Measurements from ENCODE around the gene SELP. TPM values are rescaled to one million over a fixed set of nuclear protein-coding genes. Genes with fewer than 3 reads are reported as not detected.
A peak's percentile ranks its signal among the peaks of the same experiment; 100 is the strongest.

SELP gene
- polyA plus RNA-seq, 1 experiment, result not detected

DNA sequence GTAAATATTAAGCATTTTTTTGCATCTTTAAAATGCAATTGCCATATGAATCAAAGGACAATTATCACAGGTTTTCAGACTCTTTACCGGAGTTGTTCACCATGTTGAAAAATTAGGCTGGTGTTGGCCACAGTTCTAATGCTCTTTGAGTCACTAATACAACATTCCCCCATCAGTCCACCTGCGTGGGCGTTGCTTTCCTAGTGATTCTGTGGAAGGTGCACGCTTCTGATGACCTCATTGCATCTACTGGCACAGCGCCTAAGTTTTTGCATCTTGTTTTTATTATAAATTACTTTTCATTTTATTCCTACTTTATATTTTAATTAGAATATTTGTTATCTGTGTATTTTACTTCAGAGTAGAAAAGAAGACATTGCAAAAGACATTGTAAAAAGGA lies 39.0 kb downstream of the SELP start:
- ChIA-PET CTCF (no interaction called here), POLR2A (no interaction called here)
- TF ChIP-seq, protein P1, sequence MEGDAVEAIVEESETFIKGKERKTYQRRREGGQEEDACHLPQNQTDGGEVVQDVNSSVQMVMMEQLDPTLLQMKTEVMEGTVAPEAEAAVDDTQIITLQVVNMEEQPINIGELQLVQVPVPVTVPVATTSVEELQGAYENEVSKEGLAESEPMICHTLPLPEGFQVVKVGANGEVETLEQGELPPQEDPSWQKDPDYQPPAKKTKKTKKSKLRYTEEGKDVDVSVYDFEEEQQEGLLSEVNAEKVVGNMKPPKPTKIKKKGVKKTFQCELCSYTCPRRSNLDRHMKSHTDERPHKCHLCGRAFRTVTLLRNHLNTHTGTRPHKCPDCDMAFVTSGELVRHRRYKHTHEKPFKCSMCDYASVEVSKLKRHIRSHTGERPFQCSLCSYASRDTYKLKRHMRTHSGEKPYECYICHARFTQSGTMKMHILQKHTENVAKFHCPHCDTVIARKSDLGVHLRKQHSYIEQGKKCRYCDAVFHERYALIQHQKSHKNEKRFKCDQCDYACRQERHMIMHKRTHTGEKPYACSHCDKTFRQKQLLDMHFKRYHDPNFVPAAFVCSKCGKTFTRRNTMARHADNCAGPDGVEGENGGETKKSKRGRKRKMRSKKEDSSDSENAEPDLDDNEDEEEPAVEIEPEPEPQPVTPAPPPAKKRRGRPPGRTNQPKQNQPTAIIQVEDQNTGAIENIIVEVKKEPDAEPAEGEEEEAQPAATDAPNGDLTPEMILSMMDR (IDR thresholded peaks at IDR 0.05; ENCODE audit: low read depth, low read length), result no peak
- Histone ChIP-seq H3K9me3 (ENCODE audit: control insufficient read depth, insufficient read depth, low read length) (no peaks in the 10 kb centered on the region), H3K27me3 (ENCODE audit: control insufficient read depth, insufficient read depth, low read length) (peaks cover 2% of the 10 kb centered on the region), H3K27ac (ENCODE audit: low read depth, low read length) (no peak overlapping the region), H3K4me3 (ENCODE audit: low read depth, low read length) (no peak overlapping the region)
- DNase-seq (ENCODE audit: low read depth, low spot score), result no peak

GRCh38 chr1:169588785-169589485 lies 41.0 kb downstream of the SELP start:
- no peak overlapping the region for H3K4me3 ChIP-seq (ENCODE audit: low read depth, low read length)
- peaks cover 2% of the 10 kb centered on the region for H3K27me3 ChIP-seq (ENCODE audit: control insufficient read depth, insufficient read depth, low read length)
- CTCF ChIA-PET, result no interaction called here
- no peak overlapping the region for H3K27ac ChIP-seq (ENCODE audit: low read depth, low read length)
- no peaks in the 10 kb centered on the region for H3K9me3 ChIP-seq (ENCODE audit: control insufficient read depth, insufficient read depth, low read length)
- POLR2A ChIA-PET, result no interaction called here
- TF ChIP-seq, protein P1 (IDR thresholded peaks at IDR 0.05; ENCODE audit: low read depth, low read length), result no peak
- no peak for DNase-seq (ENCODE audit: low read depth, low spot score)

GRCh38 chr1:169588112-169588511 lies 41.8 kb downstream of the SELP start:
- TF ChIP-seq, protein P1 (IDR thresholded peaks at IDR 0.05; ENCODE audit: low read depth, low read length), result no peak
- H3K27ac ChIP-seq (ENCODE audit: low read depth, low read length), result no peak overlapping the region
- ChIA-PET POLR2A (no interaction called here), CTCF (no interaction called here)
- peaks cover 2% of the 10 kb centered on the region for H3K27me3 ChIP-seq (ENCODE audit: control insufficient read depth, insufficient read depth, low read length)
- no peak overlapping the region for H3K4me3 ChIP-seq (ENCODE audit: low read depth, low read length)
- no peaks in the 10 kb centered on the region for H3K9me3 ChIP-seq (ENCODE audit: control insufficient read depth, insufficient read depth, low read length)
- no peak for DNase-seq (ENCODE audit: low read depth, low spot score)

- Histone ChIP-seq H3K9me3 (ENCODE audit: control insufficient read depth, insufficient read depth, low read length) (no peaks in the 10 kb centered on the region), H3K27me3 (ENCODE audit: control insufficient read depth, insufficient read depth, low read length) (peaks cover 2% of the 10 kb centered on the region), H3K27ac (ENCODE audit: low read depth, low read length) (no peak within 1 kb of the TSS), H3K4me3 (ENCODE audit: low read depth, low read length) (no peak within 1 kb of the TSS)
- peak; percentile 10 for DNase-seq (ENCODE audit: low read depth, low spot score)
- TF ChIP-seq, protein P1 (IDR thresholded peaks at IDR 0.05; ENCODE audit: low read depth, low read length), result peak; percentile 50
- ChIA-PET CTCF (interaction anchor here (0.5 to 1.5 kb wide), 5 partner anchors 9 to 224 kb away, joined by 3 to 5 read pairs (median 4); no protein-coding TSS in a partner anchor), POLR2A (no interaction called here)
Measured at GRCh38 chr1:169586395-169587255, 43.3 kb downstream of the SELP start, which contains the start of gene F5. Gene F5 (minus strand): TSS chr1:169586481. CDS start chr1:169586386, 95 bp downstream.

DNA sequence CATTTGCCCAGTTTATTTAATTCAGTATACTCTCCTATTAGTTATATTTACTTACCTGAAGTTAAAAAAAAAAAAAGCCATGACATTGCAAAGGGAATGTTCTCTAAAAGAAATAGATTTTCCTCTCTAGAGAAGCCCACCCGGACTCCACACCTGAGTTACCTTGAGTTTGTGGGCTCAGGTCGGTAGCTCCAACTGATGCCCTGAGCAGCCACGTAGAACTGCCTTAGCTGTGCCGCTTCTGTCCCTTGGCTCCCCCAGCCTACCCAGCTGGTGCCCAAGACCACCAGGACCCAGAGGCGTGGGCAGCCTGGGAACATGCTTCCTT lies 43.9 kb downstream of the SELP start:
- no peaks in the 10 kb centered on the region for H3K9me3 ChIP-seq (ENCODE audit: control insufficient read depth, insufficient read depth, low read length)
- POLR2A ChIA-PET, result no interaction called here
- DNase-seq (ENCODE audit: low read depth, low spot score), result no peak
- H3K27ac ChIP-seq (ENCODE audit: low read depth, low read length), result no peak overlapping the region
- TF ChIP-seq, protein P1 (IDR thresholded peaks at IDR 0.05; ENCODE audit: low read depth, low read length), result no peak
- H3K27me3 ChIP-seq (ENCODE audit: control insufficient read depth, insufficient read depth, low read length), result peaks cover 2% of the 10 kb centered on the region
- H3K4me3 ChIP-seq (ENCODE audit: low read depth, low read length), result no peak overlapping the region
- CTCF ChIA-PET, result interaction anchor here (0.8 to 1.5 kb wide), 4 partner anchors 10 to 223 kb away, joined by 3 to 5 read pairs (median 4); no protein-coding TSS in a partner anchor
